ENCODE data around the gene MMAB. TPM values are rescaled to one million over a fixed set of nuclear protein-coding genes. Genes with fewer than 3 reads are reported as not detected.

Gene MMAB
- total RNA-seq, 1 donor from 2014 or later: 42.2 TPM

GRCh38 chr12:109575683-109576082, 2.4 kb upstream of the MMAB start:
- H3K27ac Mint-ChIP-seq: no peak overlapping the region
- H3K27me3 Mint-ChIP-seq (ENCODE audit: insufficient read depth): no peaks in the 10 kb centered on the region
- peaks cover 30% of the 10 kb centered on the region for H3K36me3 Mint-ChIP-seq (ENCODE audit: low read depth)
- H3K4me3 Mint-ChIP-seq: no peak overlapping the region
- intact Hi-C loops (cut with micrococcal nuclease): loop anchor here (10.0 kb wide), 1 partner anchor 419 kb away; the partner anchor contains the start of genes ANKRD13A and GIT2
- no peaks in the 10 kb centered on the region for H3K9me3 Mint-ChIP-seq
- H3K4me1 Mint-ChIP-seq (ENCODE audit: low read depth): peaks cover 30% of the 10 kb centered on the region
- no peak for DNase-seq (ENCODE audit: low spot score)

GRCh38 chr12:109573914-109574244, 575 bp upstream of the MMAB start:
- peak overlapping the region; percentile 91 for H3K4me3 Mint-ChIP-seq
- H3K9me3 Mint-ChIP-seq: no peaks in the 10 kb centered on the region
- DNase-seq (ENCODE audit: low spot score): no peak
- peaks cover 25% of the 10 kb centered on the region for H3K36me3 Mint-ChIP-seq (ENCODE audit: low read depth)
- H3K27me3 Mint-ChIP-seq (ENCODE audit: insufficient read depth): no peaks in the 10 kb centered on the region
- H3K4me1 Mint-ChIP-seq (ENCODE audit: low read depth): peaks cover 30% of the 10 kb centered on the region
- peak overlapping the region; percentile 18 for H3K27ac Mint-ChIP-seq
- intact Hi-C loops (cut with micrococcal nuclease): loop anchor here (1.0 to 10.0 kb wide), 9 partner anchors 21 to 1057 kb away; partner anchors contain the start of genes ALKBH2, ANAPC7, ANKRD13A and FAM222A

- Mint-ChIP-seq H3K4me1 (ENCODE audit: low read depth) (peaks cover 30% of the 10 kb centered on the region), H3K27ac (peak overlapping the region; percentile 88), H3K36me3 (ENCODE audit: low read depth) (peaks cover 14% of the 10 kb centered on the region), H3K27me3 (ENCODE audit: insufficient read depth) (no peaks in the 10 kb centered on the region), H3K9me3 (no peaks in the 10 kb centered on the region), H3K4me3 (peak overlapping the region; percentile 91)
- DNase-seq (ENCODE audit: low spot score): no peak
- intact Hi-C loops (cut with micrococcal nuclease): loop anchor here (2.0 to 10.0 kb wide), 5 partner anchors 54 to 1055 kb away; partner anchors contain the start of genes ALKBH2, ANAPC7, ANKRD13A and FICD
Measured at GRCh38 chr12:109572506-109572845, 828 bp downstream of the MMAB start.

GRCh38 chr12:109571773-109572505, 1.4 kb downstream of the MMAB start:
- peak overlapping the region; percentile 15 for H3K27ac Mint-ChIP-seq
- H3K4me3 Mint-ChIP-seq: peak overlapping the region; percentile 6
- intact Hi-C loops (cut with micrococcal nuclease): loop anchor here (2.0 to 10.0 kb wide), 5 partner anchors 53 to 1055 kb away; partner anchors contain the start of genes ALKBH2, ANAPC7, ANKRD13A and FICD
- H3K9me3 Mint-ChIP-seq: no peaks in the 10 kb centered on the region
- no peak for DNase-seq (ENCODE audit: low spot score)
- peaks cover 30% of the 10 kb centered on the region for H3K4me1 Mint-ChIP-seq (ENCODE audit: low read depth)
- H3K36me3 Mint-ChIP-seq (ENCODE audit: low read depth): peaks cover 12% of the 10 kb centered on the region
- H3K27me3 Mint-ChIP-seq (ENCODE audit: insufficient read depth): no peaks in the 10 kb centered on the region

GRCh38 chr12:109568486-109568885, 4.8 kb downstream of the MMAB start:
- H3K27me3 Mint-ChIP-seq (ENCODE audit: insufficient read depth): no peaks in the 10 kb centered on the region
- no peak overlapping the region for H3K4me3 Mint-ChIP-seq
- DNase-seq (ENCODE audit: low spot score): no peak
- peaks cover 14% of the 10 kb centered on the region for H3K4me1 Mint-ChIP-seq (ENCODE audit: low read depth)
- intact Hi-C loops (cut with micrococcal nuclease): no loop called here
- no peaks in the 10 kb centered on the region for H3K9me3 Mint-ChIP-seq
- H3K27ac Mint-ChIP-seq: no peak overlapping the region
- peaks cover 18% of the 10 kb centered on the region for H3K36me3 Mint-ChIP-seq (ENCODE audit: low read depth)

GRCh38 chr12:109567967-109568366, 5.3 kb downstream of the MMAB start:
- H3K27me3 Mint-ChIP-seq (ENCODE audit: insufficient read depth): no peaks in the 10 kb centered on the region
- no peak for DNase-seq (ENCODE audit: low spot score)
- H3K4me3 Mint-ChIP-seq: no peak overlapping the region
- intact Hi-C loops (cut with micrococcal nuclease): no loop called here
- H3K9me3 Mint-ChIP-seq: no peaks in the 10 kb centered on the region
- H3K4me1 Mint-ChIP-seq (ENCODE audit: low read depth): peaks cover 12% of the 10 kb centered on the region
- no peak overlapping the region for H3K27ac Mint-ChIP-seq
- H3K36me3 Mint-ChIP-seq (ENCODE audit: low read depth): peaks cover 18% of the 10 kb centered on the region

- H3K9me3 Mint-ChIP-seq: peaks cover 4% of the 10 kb centered on the region
- H3K27ac Mint-ChIP-seq: no peak overlapping the region
- H3K4me1 Mint-ChIP-seq (ENCODE audit: low read depth): peaks cover 5% of the 10 kb centered on the region
- intact Hi-C loops (cut with micrococcal nuclease): no loop called here
- H3K27me3 Mint-ChIP-seq (ENCODE audit: insufficient read depth): no peaks in the 10 kb centered on the region
- DNase-seq (ENCODE audit: low spot score): no peak
- peaks cover 21% of the 10 kb centered on the region for H3K36me3 Mint-ChIP-seq (ENCODE audit: low read depth)
- H3K4me3 Mint-ChIP-seq: no peak overlapping the region
Measured at GRCh38 chr12:109567296-109567695, 6.0 kb downstream of the MMAB start.

GRCh38 chr12:109566424-109566823, 6.9 kb downstream of the MMAB start:
- peaks cover 30% of the 10 kb centered on the region for H3K36me3 Mint-ChIP-seq (ENCODE audit: low read depth)
- H3K9me3 Mint-ChIP-seq: peaks cover 13% of the 10 kb centered on the region
- DNase-seq (ENCODE audit: low spot score): no peak
- no peak overlapping the region for H3K27ac Mint-ChIP-seq
- no peaks in the 10 kb centered on the region for H3K27me3 Mint-ChIP-seq (ENCODE audit: insufficient read depth)
- H3K4me1 Mint-ChIP-seq (ENCODE audit: low read depth): peaks cover under 1% of the 10 kb centered on the region
- intact Hi-C loops (cut with micrococcal nuclease): no loop called here
- H3K4me3 Mint-ChIP-seq: no peak overlapping the region

- DNase-seq (ENCODE audit: low spot score): no peak
- intact Hi-C loops (cut with micrococcal nuclease): no loop called here
- peaks cover 30% of the 10 kb centered on the region for H3K36me3 Mint-ChIP-seq (ENCODE audit: low read depth)
- no peak overlapping the region for H3K27ac Mint-ChIP-seq
- peaks cover 13% of the 10 kb centered on the region for H3K9me3 Mint-ChIP-seq
- no peaks in the 10 kb centered on the region for H3K4me1 Mint-ChIP-seq (ENCODE audit: low read depth)
- no peaks in the 10 kb centered on the region for H3K27me3 Mint-ChIP-seq (ENCODE audit: insufficient read depth)
- H3K4me3 Mint-ChIP-seq: no peak overlapping the region
Measured at GRCh38 chr12:109563291-109564284, 9.7 kb downstream of the MMAB start.

GRCh38 chr12:109562871-109563270, 10.4 kb downstream of the MMAB start:
- no peaks in the 10 kb centered on the region for H3K27me3 Mint-ChIP-seq (ENCODE audit: insufficient read depth)
- H3K36me3 Mint-ChIP-seq (ENCODE audit: low read depth): peaks cover 30% of the 10 kb centered on the region
- peaks cover 13% of the 10 kb centered on the region for H3K9me3 Mint-ChIP-seq
- H3K4me3 Mint-ChIP-seq: no peak overlapping the region
- intact Hi-C loops (cut with micrococcal nuclease): no loop called here
- no peak for DNase-seq (ENCODE audit: low spot score)
- no peaks in the 10 kb centered on the region for H3K4me1 Mint-ChIP-seq (ENCODE audit: low read depth)
- no peak overlapping the region for H3K27ac Mint-ChIP-seq

GRCh38 chr12:109561711-109562030, 11.6 kb downstream of the MMAB start:
- Mint-ChIP-seq H3K9me3 (peaks cover 13% of the 10 kb centered on the region), H3K4me3 (no peak overlapping the region), H3K27me3 (ENCODE audit: insufficient read depth) (no peaks in the 10 kb centered on the region), H3K27ac (no peak overlapping the region), H3K4me1 (ENCODE audit: low read depth) (no peaks in the 10 kb centered on the region), H3K36me3 (ENCODE audit: low read depth) (peaks cover 26% of the 10 kb centered on the region)
- intact Hi-C loops (cut with micrococcal nuclease): no loop called here
- no peak for DNase-seq (ENCODE audit: low spot score)

GRCh38 chr12:109560867-109561710, 12.2 kb downstream of the MMAB start:
- peaks cover 24% of the 10 kb centered on the region for H3K36me3 Mint-ChIP-seq (ENCODE audit: low read depth)
- DNase-seq (ENCODE audit: low spot score): no peak
- H3K4me1 Mint-ChIP-seq (ENCODE audit: low read depth): no peaks in the 10 kb centered on the region
- no peaks in the 10 kb centered on the region for H3K27me3 Mint-ChIP-seq (ENCODE audit: insufficient read depth)
- peaks cover 13% of the 10 kb centered on the region for H3K9me3 Mint-ChIP-seq
- intact Hi-C loops (cut with micrococcal nuclease): no loop called here
- no peak overlapping the region for H3K4me3 Mint-ChIP-seq
- no peak overlapping the region for H3K27ac Mint-ChIP-seq

Data from activated T-helper 1 cell treated with anti-CD3 and anti-CD28 coated beads, Interleukin-12 subunit alpha, Interleukin-12 subunit beta, Interleukin-2, Interleukin-4 antibody, amounts not matched to agents 30 ng/mL and 10 ng/mL and 1 ng/mL, durations not matched to agents 14 hours and 24 hours and 36 hours (primary cell).